SK-N-SH treated with all-trans-retinoic acid at 6 μM for 48 hours (cell line): ENCODE results near the gene ZAR1L.

Source experiments
- BACH2 ChIP-seq: fragments of 250-450 bp; sonication (Bioruptor Pico); IDR thresholded peaks from 2 replicates; pipeline ENCODE4 v1.9.0; 2021; ENCODE audit warnings: mild to moderate bottlenecking, borderline replicate concordance
- CSDC2 ChIP-seq: fragments of 250-450 bp; sonication (Bioruptor Pico); IDR thresholded peaks from 2 replicates; pipeline ENCODE4 v1.5.0; 2020; ENCODE audit warnings: mild to moderate bottlenecking, moderate library complexity
- ESRRG ChIP-seq: fragments of 250-450 bp; sonication (Bioruptor Pico); IDR thresholded peaks from 2 replicates; pipeline ENCODE4 v1.6.1; 2021; ENCODE audit warnings: mild to moderate bottlenecking
- OSR1 ChIP-seq: fragments of 250-450 bp; sonication (Bioruptor Pico); IDR thresholded peaks from 2 replicates; pipeline ENCODE4 v1.8.0; 2022; ENCODE audit warnings: moderate library complexity, mild to moderate bottlenecking, inconsistent platforms
- TCF4 ChIP-seq: fragments of 250-450 bp; sonication (Bioruptor Pico); IDR thresholded peaks from 2 replicates; pipeline ENCODE4 v1.8.0; 2021; ENCODE audit warnings: mild to moderate bottlenecking, moderate library complexity, borderline replicate concordance
- ZNF8 ChIP-seq: fragments of 450-650 bp; formaldehyde crosslinking; IDR thresholded peaks from 2 replicates; pipeline ENCODE4 v1.5.0; 2020; ENCODE audit warnings: mild to moderate bottlenecking, moderate library complexity
- TF ChIP-seq, protein P1 (sequence below): fragments of 250-450 bp; sonication (Bioruptor Pico); IDR thresholded peaks from 2 replicates; pipeline ENCODE4 v1.8.0; 2021; ENCODE audit warnings: low read depth, mild to moderate bottlenecking, moderate library complexity, borderline replicate concordance
- TF ChIP-seq, protein P2 (sequence below): fragments of 250-450 bp; sonication (Bioruptor Pico); IDR thresholded peaks from 2 replicates; pipeline ENCODE4 v1.5.1; 2020; ENCODE audit warnings: low read depth, mild to moderate bottlenecking, moderate library complexity

DNA sequence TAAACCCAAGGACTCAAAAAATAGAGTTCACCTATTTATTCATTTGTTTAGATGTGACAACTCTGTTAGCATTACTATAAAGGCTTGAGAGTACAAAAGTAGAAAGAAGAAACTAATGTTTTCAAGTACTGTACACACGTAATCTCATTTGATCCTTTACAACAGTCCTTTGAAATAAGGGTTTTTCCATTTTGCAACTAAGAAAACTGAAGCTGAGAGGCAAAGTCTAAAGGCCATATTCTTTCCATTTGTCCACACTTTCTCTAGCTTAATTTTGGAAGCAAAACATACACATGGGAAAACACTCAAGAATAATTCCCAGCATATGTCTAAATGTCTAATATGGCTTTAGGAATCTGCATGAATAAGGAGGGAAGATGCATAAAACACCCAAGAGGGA lies 34.1 kb downstream of the ZAR1L start:
- no peak for TF ChIP-seq ESRRG
- no peak for TF ChIP-seq OSR1 (CRISPR knock-in tag)
- TF ChIP-seq CSDC2 (CRISPR knock-in tag) = no peak
- no peak for TF ChIP-seq TCF4 (CRISPR knock-in tag)
- no peak for TF ChIP-seq ZNF8
- TF ChIP-seq, protein P1, sequence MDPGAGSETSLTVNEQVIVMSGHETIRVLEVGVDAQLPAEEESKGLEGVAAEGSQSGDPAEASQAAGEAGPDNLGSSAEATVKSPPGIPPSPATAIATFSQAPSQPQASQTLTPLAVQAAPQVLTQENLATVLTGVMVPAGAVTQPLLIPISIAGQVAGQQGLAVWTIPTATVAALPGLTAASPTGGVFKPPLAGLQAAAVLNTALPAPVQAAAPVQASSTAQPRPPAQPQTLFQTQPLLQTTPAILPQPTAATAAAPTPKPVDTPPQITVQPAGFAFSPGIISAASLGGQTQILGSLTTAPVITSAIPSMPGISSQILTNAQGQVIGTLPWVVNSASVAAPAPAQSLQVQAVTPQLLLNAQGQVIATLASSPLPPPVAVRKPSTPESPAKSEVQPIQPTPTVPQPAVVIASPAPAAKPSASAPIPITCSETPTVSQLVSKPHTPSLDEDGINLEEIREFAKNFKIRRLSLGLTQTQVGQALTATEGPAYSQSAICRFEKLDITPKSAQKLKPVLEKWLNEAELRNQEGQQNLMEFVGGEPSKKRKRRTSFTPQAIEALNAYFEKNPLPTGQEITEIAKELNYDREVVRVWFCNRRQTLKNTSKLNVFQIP = no peak
- TF ChIP-seq BACH2 (CRISPR knock-in tag) = no peak
- TF ChIP-seq, protein P2, sequence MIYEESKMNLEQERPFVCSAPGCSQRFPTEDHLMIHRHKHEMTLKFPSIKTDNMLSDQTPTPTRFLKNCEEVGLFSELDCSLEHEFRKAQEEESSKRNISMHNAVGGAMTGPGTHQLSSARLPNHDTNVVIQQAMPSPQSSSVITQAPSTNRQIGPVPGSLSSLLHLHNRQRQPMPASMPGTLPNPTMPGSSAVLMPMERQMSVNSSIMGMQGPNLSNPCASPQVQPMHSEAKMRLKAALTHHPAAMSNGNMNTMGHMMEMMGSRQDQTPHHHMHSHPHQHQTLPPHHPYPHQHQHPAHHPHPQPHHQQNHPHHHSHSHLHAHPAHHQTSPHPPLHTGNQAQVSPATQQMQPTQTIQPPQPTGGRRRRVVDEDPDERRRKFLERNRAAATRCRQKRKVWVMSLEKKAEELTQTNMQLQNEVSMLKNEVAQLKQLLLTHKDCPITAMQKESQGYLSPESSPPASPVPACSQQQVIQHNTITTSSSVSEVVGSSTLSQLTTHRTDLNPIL (CRISPR knock-in tag) = no peak
